NOMO-1 treated with dmso at 0.1 percent for 144 hours (cell line): ENCODE results near the gene TM4SF1.

Experiments
- DNase-seq: peaks from one replicate; lab custom pipeline; 2025; ENCODE audit not compliant: unreplicated experiment; lab: John Stamatoyannopoulos, UW

TM4SF1 gene

DNA sequence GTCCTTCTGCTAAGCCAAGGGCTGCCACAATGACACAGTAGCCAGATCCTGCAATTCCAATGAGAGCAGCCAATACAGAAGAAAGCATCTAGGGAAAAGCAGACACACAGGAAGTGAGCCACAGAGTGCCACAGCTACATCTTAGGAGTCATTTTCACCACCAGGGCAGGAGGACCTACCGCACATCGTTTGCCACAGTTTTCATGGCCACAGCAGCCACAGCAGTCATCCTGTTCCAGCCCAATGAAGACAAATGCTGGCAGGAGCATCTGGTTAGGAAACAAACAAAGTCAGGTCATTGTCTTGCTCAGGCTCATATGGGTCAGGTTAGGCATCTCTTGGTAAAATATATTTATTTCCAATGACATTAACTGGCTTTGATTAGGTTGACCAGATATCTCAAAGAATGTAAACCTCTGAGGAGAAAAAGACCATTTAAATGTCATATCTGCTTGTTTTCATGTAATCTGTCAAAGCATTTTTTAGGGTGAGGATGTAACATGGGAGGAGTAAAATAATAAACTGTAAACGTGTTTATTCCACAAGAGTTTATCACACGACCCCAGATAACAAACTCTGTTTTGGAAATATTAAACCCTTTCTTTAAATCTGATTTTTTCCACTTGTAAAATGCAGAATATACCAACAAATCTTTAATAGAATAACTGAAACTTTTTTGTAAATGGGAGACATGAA is 1.8 kb downstream of the TM4SF1 start:
- DNase-seq: no peak

- no peak for DNase-seq
These were observed 2.5 kb downstream of the TM4SF1 start for GRCh38 chr3:149374793-149375500.

DNA sequence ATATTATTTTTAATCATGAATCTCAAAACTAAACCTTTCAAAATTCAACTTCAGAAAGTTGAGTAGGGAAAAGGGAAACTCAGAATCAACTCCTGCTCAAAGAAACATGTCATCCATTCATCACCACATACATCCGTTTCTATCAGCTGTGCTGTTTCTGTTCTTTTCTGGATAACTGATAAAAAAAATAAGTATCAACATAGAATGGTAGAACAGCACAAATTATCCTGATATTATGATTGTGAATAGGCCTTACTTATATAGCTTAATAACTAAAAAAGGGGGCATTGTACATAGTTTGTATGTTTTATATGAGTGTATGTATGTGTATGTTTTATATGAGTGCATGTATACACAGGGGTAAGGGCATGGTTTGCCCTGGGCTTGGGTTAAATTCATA is 3.1 kb downstream of the TM4SF1 start:
- no peak for DNase-seq

DNA sequence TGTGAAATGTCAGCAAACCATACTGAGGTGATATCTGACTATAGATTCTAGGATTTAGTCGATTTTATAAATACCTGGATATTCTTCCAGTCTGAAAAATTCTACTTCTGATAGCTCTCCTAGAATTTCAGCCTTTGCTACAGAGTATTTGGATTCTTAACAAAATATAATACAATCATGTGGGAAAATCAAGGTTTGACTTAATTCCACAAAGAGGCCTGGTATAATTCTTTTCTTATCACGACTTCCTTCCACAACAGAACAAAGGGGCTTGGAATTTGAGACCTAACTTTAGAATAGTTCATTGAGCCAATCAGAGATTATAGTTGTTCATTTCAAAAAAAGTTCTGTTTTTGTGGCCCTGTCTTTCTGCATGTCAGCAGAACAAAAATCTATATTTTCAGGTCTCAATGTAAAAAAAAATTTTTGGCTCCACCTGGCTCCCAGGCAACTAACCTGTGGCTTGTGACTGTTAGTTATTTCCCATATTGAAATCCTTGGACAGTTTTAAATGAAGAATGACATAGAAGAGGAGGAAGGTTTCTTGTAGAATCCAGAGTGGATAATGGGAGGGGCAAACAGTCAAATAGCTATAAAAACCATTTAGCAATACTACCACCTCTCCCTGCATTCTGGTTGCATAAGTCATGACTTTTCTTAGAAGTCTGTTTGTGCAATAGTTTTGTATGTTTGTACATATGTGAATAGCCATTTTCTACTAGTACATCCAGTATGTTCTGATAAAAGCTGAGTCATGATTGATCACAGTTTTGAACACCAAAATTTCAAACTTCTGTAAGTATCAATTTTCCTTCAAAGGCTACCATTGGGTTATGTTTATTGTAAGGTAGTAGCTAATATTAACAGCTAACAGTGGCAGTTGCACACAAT is 4.0 kb downstream of the TM4SF1 start:
- DNase-seq: peak; percentile 49

GRCh38 chr3:149371723-149372114 is 5.7 kb downstream of the TM4SF1 start:
- DNase-seq: no peak

DNA sequence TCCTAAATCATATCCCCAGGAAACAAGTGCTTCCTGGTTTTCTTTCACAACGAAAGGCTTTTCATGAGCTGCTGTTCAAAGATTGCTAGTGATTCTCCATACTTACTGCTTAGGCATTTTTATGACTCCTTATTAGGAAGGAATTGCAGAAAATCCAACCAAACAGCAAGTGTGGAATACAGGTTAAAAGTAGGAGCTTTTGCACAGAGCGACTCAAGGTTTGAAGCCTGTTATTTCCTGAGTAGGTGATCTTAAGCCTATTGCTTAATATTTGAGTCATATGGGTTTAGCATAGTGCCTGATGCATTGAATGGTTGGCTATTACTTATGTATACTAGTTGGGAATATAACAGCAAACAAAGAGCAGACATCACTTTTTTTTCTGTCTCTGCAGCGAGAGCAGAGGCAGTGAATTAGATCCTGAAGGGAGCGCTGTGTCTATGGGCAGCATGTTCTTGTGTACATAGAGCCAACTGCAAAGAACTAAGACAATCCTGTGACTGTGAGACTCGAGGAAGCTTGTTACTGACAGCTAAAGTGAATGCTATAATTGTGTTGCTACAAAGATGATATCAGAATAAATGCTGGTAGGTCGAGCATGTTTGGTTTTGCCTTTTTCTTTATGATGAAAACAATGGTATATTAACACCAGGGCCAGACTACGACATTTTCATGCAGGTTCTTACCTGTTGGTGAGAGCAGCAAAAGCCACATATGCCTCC is 6.3 kb downstream of the TM4SF1 start:
- DNase-seq: peak; percentile 4

- DNase-seq: no peak
These were observed 7.2 kb downstream of the TM4SF1 start for GRCh38 chr3:149369991-149370866.

GRCh38 chr3:149368674-149369497 is 8.6 kb downstream of the TM4SF1 start:
- DNase-seq: no peak

DNA sequence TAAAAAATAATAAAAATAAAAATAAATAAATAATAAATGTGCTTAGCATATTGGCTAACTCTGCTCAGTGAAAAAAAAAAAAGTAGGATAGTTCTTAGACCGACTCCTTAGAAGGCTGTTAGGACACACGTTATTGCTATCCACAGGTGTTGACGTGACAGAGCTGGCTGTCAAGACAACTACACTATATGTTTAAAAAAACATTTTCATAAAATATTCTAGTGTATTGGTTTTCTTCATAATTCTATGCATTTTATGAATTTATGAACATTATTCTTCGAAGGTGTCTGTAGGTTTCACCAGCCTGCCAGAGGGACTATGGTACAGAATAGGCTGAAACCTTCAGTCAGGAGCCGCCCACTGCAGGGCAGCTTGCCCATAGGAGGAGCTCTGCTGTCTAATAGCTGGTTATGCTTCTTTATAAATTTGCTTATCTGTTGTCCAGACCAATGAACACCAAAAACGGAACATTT is 9.2 kb downstream of the TM4SF1 start:
- DNase-seq: no peak

GRCh38 chr3:149366941-149367840 is 10.3 kb downstream of the TM4SF1 start:
- DNase-seq: peak; percentile 8

DNA sequence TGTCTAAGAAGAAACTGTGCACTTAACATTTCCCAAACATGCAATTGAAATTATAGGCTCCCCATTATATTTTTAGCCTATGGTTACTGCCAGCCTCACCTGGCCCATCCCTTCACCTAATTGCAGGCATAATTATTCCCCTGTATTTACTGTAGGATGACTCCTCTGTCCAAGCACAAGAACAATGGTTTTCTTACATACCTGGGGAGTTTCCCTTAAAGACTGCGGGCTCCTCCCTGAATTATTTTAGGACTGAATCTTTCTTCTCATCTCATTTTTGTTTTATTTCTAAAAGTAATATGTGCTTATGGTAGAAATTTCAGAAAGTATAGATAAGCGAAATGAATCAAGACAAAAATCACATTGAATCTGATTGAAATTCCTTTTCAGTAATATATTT is 11.4 kb downstream of the TM4SF1 start:
- DNase-seq: no peak

DNA sequence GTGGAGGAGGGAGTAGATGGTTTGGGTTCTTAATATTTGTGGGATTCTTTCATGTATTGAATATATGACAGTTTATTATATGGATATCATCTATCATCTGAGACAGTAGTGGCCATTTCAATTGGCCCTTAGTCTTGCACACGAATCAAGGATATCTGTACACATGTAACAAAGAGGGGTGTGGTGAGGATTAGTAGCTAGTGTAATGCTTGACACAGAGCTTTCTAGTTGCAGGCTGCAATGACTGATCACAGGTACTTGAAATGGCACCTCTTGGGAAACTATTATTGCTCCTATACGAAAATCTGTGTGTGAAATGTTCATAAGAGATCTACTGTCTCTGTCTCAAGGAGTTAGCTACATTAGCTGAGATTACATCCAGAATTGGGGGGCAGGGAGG is 12.8 kb downstream of the TM4SF1 start:
- no peak for DNase-seq

DNA sequence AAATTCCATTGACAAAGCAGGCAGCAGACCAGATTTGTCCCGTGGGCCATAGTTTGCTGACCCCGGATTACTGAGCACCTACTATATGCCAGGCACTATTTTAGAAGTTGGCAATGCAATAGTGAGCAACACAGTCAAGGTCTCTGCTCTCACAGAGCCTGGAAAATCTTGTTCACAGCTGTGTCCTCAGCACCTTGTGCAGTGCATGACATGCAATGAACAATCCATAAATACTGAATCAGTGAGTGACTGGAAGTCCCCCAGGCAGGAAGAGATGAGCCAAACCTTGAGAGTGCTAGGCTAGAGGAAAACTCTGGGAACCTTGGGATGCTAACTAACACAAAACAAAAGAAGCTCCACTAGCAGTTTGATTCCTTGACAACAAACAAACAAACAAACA is 14.4 kb downstream of the TM4SF1 start:
- no peak for DNase-seq

GRCh38 chr3:149362366-149362765 is 15.1 kb downstream of the TM4SF1 start:
- no peak for DNase-seq

DNA sequence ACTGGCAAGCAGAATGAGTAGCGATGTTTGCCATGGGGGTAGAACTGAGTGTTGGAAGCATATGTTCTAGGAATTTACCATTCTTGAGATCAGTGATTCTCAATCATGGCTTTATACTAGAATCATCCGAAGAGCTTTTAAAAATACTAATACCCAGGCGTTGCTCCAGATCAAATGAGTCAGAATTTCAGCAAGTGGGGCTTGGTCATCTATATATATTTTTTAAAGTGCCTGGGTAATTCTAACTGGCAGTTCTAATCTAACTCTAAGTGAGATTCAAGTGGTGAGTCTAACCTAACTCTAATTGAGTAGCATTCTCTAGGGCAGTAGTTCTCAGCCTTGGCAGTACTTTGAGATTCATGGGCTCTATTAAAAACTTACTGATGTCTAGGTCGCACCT is 20.8 kb downstream of the TM4SF1 start:
- no peak for DNase-seq

DNA sequence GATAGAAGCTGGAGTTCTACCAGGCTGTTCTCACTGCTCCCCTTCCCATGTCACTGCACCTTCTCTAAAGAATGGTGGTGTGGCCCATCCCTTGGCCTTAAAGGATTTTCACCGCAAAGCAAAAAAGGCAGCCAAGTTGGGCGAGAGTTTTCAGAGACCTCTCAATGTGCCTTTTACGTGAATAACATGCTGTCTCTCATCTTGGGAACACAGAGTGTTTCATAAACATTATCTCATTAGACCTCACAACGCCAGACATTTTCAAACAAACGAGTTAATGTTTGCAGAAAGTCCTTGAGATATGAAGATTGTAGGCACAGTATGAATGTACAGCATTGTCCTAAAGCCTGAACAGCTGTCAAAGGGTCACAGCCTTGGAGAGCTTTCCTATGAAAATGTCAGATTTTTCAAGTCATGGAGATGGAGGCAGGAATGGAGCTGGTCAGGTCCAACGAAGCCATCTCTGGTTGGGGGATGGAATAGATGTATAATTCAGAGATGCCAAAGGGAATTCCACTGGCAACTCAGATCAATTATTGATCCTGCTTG is 21.3 kb downstream of the TM4SF1 start:
- DNase-seq: no peak

DNA sequence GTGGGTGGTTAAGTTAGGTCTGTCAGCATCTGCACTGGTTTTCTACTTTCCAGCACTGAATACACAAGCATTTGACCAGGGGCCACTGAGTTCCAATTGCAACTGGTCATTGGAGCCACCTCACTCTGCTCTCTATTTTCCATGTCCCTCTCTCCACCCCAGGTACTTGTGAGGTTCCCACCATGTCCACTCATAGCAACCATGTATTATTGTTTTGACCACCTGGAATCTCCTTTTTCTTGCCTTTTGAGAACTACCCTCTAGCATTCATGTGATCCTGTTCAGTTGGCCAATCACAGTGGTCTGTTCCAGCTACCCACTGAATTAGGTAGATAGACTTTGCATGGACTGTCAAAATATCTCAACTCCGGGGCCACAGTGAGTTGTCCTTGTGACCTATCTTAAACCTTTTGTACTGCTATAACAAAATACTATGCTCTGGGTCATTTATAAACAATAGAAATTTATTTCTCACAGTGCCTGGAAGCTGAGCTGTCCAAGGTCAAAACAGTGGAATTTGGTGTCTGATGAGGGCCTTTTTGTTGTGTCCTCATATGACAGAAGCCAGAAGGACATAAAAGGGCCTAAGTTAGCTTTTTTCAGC is 23.8 kb downstream of the TM4SF1 start:
- DNase-seq: no peak
